Activated naive CD8-positive, alpha-beta T cell treated with anti-CD3 and anti-CD28 coated beads, Interleukin-2, amount 50 U/mL, for 24 hours (primary cell): ENCODE measurements around the gene NLRP2B.
"Not testable (repeated sequence)": the region's sequence is repeated elsewhere in the genome, so short reads cannot be mapped to it uniquely, and the experiment has no call there.

ENCODE experiments used
- ATAC-seq: fragments of 150-1000 bp; cut with Tn5 transposase; one replicate; pipeline ENCODE4 v1.10.0; 2021
- DNase-seq: peaks from one replicate; pipeline ENCODE4 v3.0.0; 2021
- H3K27ac Mint-ChIP-seq: one replicate; pipeline ENCODE4 v1.8.0; 2021; ENCODE audit warnings: mild to moderate bottlenecking, mixed read lengths
- H3K27me3 Mint-ChIP-seq: one replicate; pipeline ENCODE4 v1.8.0; 2021; ENCODE audit warnings: mixed read lengths
- H3K36me3 Mint-ChIP-seq: one replicate; pipeline ENCODE4 v1.8.0; 2021; ENCODE audit warnings: low read depth, mixed read lengths
- H3K4me1 Mint-ChIP-seq: one replicate; pipeline ENCODE4 v1.8.0; 2021; ENCODE audit warnings: mixed read lengths
- H3K4me3 Mint-ChIP-seq: one replicate; pipeline ENCODE4 v1.8.0; 2021; ENCODE audit warnings: mild to moderate bottlenecking, moderate library complexity, mixed read lengths
- H3K9me3 Mint-ChIP-seq: one replicate; pipeline ENCODE4 v1.8.0; 2021; ENCODE audit warnings: mixed read lengths

The NLRP2B gene

GRCh38 chrX:57680160-57680559 lies at the start of gene NLRP2B:
Gene NLRP2B (minus strand): TSS chrX:57680260.
- Mint-ChIP-seq H3K9me3 (no peaks in the 10 kb centered on the region), H3K27me3 (no peaks in the 10 kb centered on the region), H3K4me3 (no peak within 1 kb of the TSS), H3K27ac (no peak within 1 kb of the TSS), H3K4me1 (no peaks in the 10 kb centered on the region), H3K36me3 (no peaks in the 10 kb centered on the region)
- DNase-seq, result no peak
- ATAC-seq, result no peak

GRCh38 chrX:57725995-57726394 lies 45.9 kb upstream of the NLRP2B start:
- not testable (repeated sequence) for H3K27me3 Mint-ChIP-seq, H3K4me3 Mint-ChIP-seq, DNase-seq, H3K9me3 Mint-ChIP-seq, H3K4me1 Mint-ChIP-seq, H3K36me3 Mint-ChIP-seq, ATAC-seq, H3K27ac Mint-ChIP-seq

GRCh38 chrX:57681341-57681740 lies 1.3 kb upstream of the NLRP2B start:
- ATAC-seq (no peak), DNase-seq (no peak)
- H3K36me3 Mint-ChIP-seq, result no peaks in the 10 kb centered on the region
- H3K9me3 Mint-ChIP-seq, result no peaks in the 10 kb centered on the region
- H3K27me3 Mint-ChIP-seq, result no peaks in the 10 kb centered on the region
- H3K4me3 Mint-ChIP-seq, result no peak overlapping the region
- H3K4me1 Mint-ChIP-seq, result no peaks in the 10 kb centered on the region
- H3K27ac Mint-ChIP-seq, result no peak overlapping the region

GRCh38 chrX:57678686-57679428 lies 1.2 kb downstream of the NLRP2B start:
- Mint-ChIP-seq H3K4me3 (no peak overlapping the region), H3K27me3 (no peaks in the 10 kb centered on the region), H3K36me3 (no peaks in the 10 kb centered on the region), H3K4me1 (no peaks in the 10 kb centered on the region), H3K27ac (no peak overlapping the region), H3K9me3 (peaks cover 7% of the 10 kb centered on the region)
- DNase-seq, result no peak
- ATAC-seq, result no peak

- H3K36me3 Mint-ChIP-seq, result no peaks in the 10 kb centered on the region
- H3K9me3 Mint-ChIP-seq, result peaks cover 9% of the 10 kb centered on the region
- H3K4me3 Mint-ChIP-seq, result no peak overlapping the region
- no peaks in the 10 kb centered on the region for H3K4me1 Mint-ChIP-seq
- H3K27me3 Mint-ChIP-seq, result no peaks in the 10 kb centered on the region
- ATAC-seq (no peak), DNase-seq (no peak)
- no peak overlapping the region for H3K27ac Mint-ChIP-seq
These were observed 2.8 kb downstream of the NLRP2B start for GRCh38 chrX:57677132-57677858.

GRCh38 chrX:57675320-57675719 lies 4.7 kb downstream of the NLRP2B start:
- DNase-seq, result no peak
- ATAC-seq, result no peak
- Mint-ChIP-seq H3K27me3 (no peaks in the 10 kb centered on the region), H3K9me3 (peaks cover 9% of the 10 kb centered on the region), H3K4me1 (no peaks in the 10 kb centered on the region), H3K4me3 (no peak overlapping the region), H3K36me3 (no peaks in the 10 kb centered on the region), H3K27ac (no peak overlapping the region)

- Mint-ChIP-seq H3K4me1 (no peaks in the 10 kb centered on the region), H3K4me3 (no peak overlapping the region), H3K36me3 (no peaks in the 10 kb centered on the region), H3K27ac (no peak overlapping the region), H3K27me3 (no peaks in the 10 kb centered on the region), H3K9me3 (peaks cover 9% of the 10 kb centered on the region)
- ATAC-seq, result no peak
- no peak for DNase-seq
These were observed 5.2 kb downstream of the NLRP2B start for GRCh38 chrX:57674861-57675260.

- no peaks in the 10 kb centered on the region for H3K27me3 Mint-ChIP-seq
- ATAC-seq, result no peak
- no peak for DNase-seq
- no peaks in the 10 kb centered on the region for H3K36me3 Mint-ChIP-seq
- no peak overlapping the region for H3K27ac Mint-ChIP-seq
- H3K9me3 Mint-ChIP-seq, result peaks cover 8% of the 10 kb centered on the region
- no peaks in the 10 kb centered on the region for H3K4me1 Mint-ChIP-seq
- H3K4me3 Mint-ChIP-seq, result no peak overlapping the region
These were observed 10.1 kb downstream of the NLRP2B start for GRCh38 chrX:57669961-57670360.

- Mint-ChIP-seq H3K4me1 (no peaks in the 10 kb centered on the region), H3K27ac (no peak overlapping the region), H3K4me3 (no peak overlapping the region), H3K9me3 (no peaks in the 10 kb centered on the region), H3K27me3 (no peaks in the 10 kb centered on the region), H3K36me3 (no peaks in the 10 kb centered on the region)
- DNase-seq, result no peak
- ATAC-seq, result no peak
These were observed 13.1 kb downstream of the NLRP2B start for GRCh38 chrX:57667010-57667409.

GRCh38 chrX:57655065-57655464 lies 25.0 kb downstream of the NLRP2B start:
- Mint-ChIP-seq H3K27me3 (no peaks in the 10 kb centered on the region), H3K4me1 (no peaks in the 10 kb centered on the region), H3K9me3 (no peaks in the 10 kb centered on the region), H3K4me3 (no peak overlapping the region), H3K27ac (no peak overlapping the region), H3K36me3 (no peaks in the 10 kb centered on the region)
- ATAC-seq (no peak), DNase-seq (no peak)

- H3K4me3 Mint-ChIP-seq, result no peak overlapping the region
- no peaks in the 10 kb centered on the region for H3K9me3 Mint-ChIP-seq
- no peak for ATAC-seq
- DNase-seq, result no peak
- no peaks in the 10 kb centered on the region for H3K36me3 Mint-ChIP-seq
- H3K27me3 Mint-ChIP-seq, result no peaks in the 10 kb centered on the region
- no peak overlapping the region for H3K27ac Mint-ChIP-seq
- no peaks in the 10 kb centered on the region for H3K4me1 Mint-ChIP-seq
These were observed 27.4 kb downstream of the NLRP2B start for GRCh38 chrX:57652705-57653104.

- Mint-ChIP-seq H3K36me3 (no peaks in the 10 kb centered on the region), H3K4me3 (no peak overlapping the region), H3K4me1 (no peaks in the 10 kb centered on the region), H3K27me3 (no peaks in the 10 kb centered on the region), H3K9me3 (no peaks in the 10 kb centered on the region), H3K27ac (no peak overlapping the region)
- ATAC-seq, result no peak
- no peak for DNase-seq
These were observed 28.7 kb downstream of the NLRP2B start for GRCh38 chrX:57651169-57651919.

- H3K27me3 Mint-ChIP-seq, result no peaks in the 10 kb centered on the region
- no peaks in the 10 kb centered on the region for H3K36me3 Mint-ChIP-seq
These were observed 33.0 kb downstream of the NLRP2B start for GRCh38 chrX:57647020-57647419.

GRCh38 chrX:57643698-57644097 lies 36.4 kb downstream of the NLRP2B start:
- no peaks in the 10 kb centered on the region for H3K4me1 Mint-ChIP-seq
- H3K27ac Mint-ChIP-seq, result no peak overlapping the region
- H3K4me3 Mint-ChIP-seq, result no peak overlapping the region
- ATAC-seq (no peak), DNase-seq (no peak)
- H3K9me3 Mint-ChIP-seq, result peaks cover 14% of the 10 kb centered on the region
- peaks cover 2% of the 10 kb centered on the region for H3K36me3 Mint-ChIP-seq
- no peaks in the 10 kb centered on the region for H3K27me3 Mint-ChIP-seq

More at GRCh38 chrX:57647020-57647419, 33.0 kb downstream of the NLRP2B start:
- H3K4me3 Mint-ChIP-seq, result no peak overlapping the region
- ATAC-seq (no peak), DNase-seq (no peak)
- H3K9me3 Mint-ChIP-seq, result no peaks in the 10 kb centered on the region
- no peaks in the 10 kb centered on the region for H3K4me1 Mint-ChIP-seq
- H3K27ac Mint-ChIP-seq, result no peak overlapping the region

- H3K4me1 Mint-ChIP-seq, result no peaks in the 10 kb centered on the region
- ATAC-seq (no peak), DNase-seq (no peak)
- peaks cover 25% of the 10 kb centered on the region for H3K9me3 Mint-ChIP-seq
- no peak overlapping the region for H3K4me3 Mint-ChIP-seq
- no peaks in the 10 kb centered on the region for H3K27me3 Mint-ChIP-seq
- H3K27ac Mint-ChIP-seq, result no peak overlapping the region
- H3K36me3 Mint-ChIP-seq, result peaks cover 2% of the 10 kb centered on the region
These were observed 38.7 kb downstream of the NLRP2B start for GRCh38 chrX:57641338-57641737.
